CD14-positive monocyte (primary cell): ENCODE data around the gene DCAF4. TPM values are rescaled to one million over a fixed set of nuclear protein-coding genes. Genes with fewer than 3 reads are reported as not detected.

Experiments used
- DNase-seq, 3 donors: peaks; one replicate each; pipeline ENCODE4 v3.0.0-alpha.2; 2011 to 2022
- H2AFZ ChIP-seq: 2 replicates; pipeline ENCODE4 v1.6.0; 2012; ENCODE audit warnings: mild to moderate bottlenecking, low read depth, low read length, inconsistent platforms; ENCODE audit not compliant: insufficient read depth, poor library complexity, severe bottlenecking
- H3K27ac ChIP-seq, 2 donors: 1 replicate in 1 of 2; 2 replicates in 1 of 2; pipeline ENCODE4 v1.5.1; 2012 to 2013; ENCODE audit warnings: low read length in 2 of 2, control low read depth in 1 of 2, inconsistent platforms in 1 of 2, low read depth in 1 of 2, mild to moderate bottlenecking in 1 of 2
- H3K27me3 ChIP-seq, 2 donors: one replicate each; pipeline versions ENCODE4 v1.6.0 to v1.6.1; 2011 to 2013; ENCODE audit warnings: low read length in 2 of 2; ENCODE audit not compliant: control insufficient read depth in 2 of 2, insufficient read depth in 2 of 2
- H3K36me3 ChIP-seq, 2 donors: replicated peaks in 1 of 2; 1 replicate in 1 of 2; 2 replicates in 1 of 2; pipeline versions ENCODE4 v1.5.1 to v1.6.1; 2012 to 2013; ENCODE audit warnings: low read length in 2 of 2, control low read depth in 1 of 2, inconsistent platforms in 1 of 2, mild to moderate bottlenecking in 1 of 2; ENCODE audit not compliant: insufficient read depth in 2 of 2, control insufficient read depth in 1 of 2
- H3K4me1 ChIP-seq, 2 donors: 1 replicate in 1 of 2; 2 replicates in 1 of 2; pipeline versions ENCODE4 v1.5.1 to v1.6.1; 2012 to 2013; ENCODE audit warnings: low read length in 2 of 2, control low read depth in 1 of 2, inconsistent platforms in 1 of 2, mild to moderate bottlenecking in 1 of 2, moderate library complexity in 1 of 2; ENCODE audit not compliant: insufficient read depth in 2 of 2, control insufficient read depth in 1 of 2
- H3K4me2 ChIP-seq: replicated peaks from 2 replicates; pipeline ENCODE3; 2012; ENCODE audit warnings: low read length, moderate library complexity, mild to moderate bottlenecking; ENCODE audit not compliant: poor library complexity, severe bottlenecking; ENCODE audit errors: extremely low read depth
- H3K4me3 ChIP-seq, 3 experiments: fragments of 200-600 bp in 1 of 3; sonication (generic) in 1 of 3; replicated peaks in 1 of 3; 1 replicate in 2 of 3; 2 replicates in 1 of 3; pipeline ENCODE4 v1.5.1; 2011 to 2013; ENCODE audit warnings: low read length in 3 of 3, mild to moderate bottlenecking in 3 of 3, control low read depth in 2 of 3, low read depth in 2 of 3, inconsistent platforms in 1 of 3, moderate library complexity in 1 of 3
- H3K79me2 ChIP-seq: 2 replicates; pipeline ENCODE4 v1.6.0; 2012; ENCODE audit warnings: mild to moderate bottlenecking, control low read depth, inconsistent platforms, low read length, moderate library complexity; ENCODE audit not compliant: insufficient read depth
- H3K9ac ChIP-seq: 2 replicates; pipeline ENCODE4 v1.6.0; 2017; ENCODE audit warnings: low read length, mild to moderate bottlenecking; ENCODE audit not compliant: insufficient read depth, poor library complexity, severe bottlenecking
- H3K9me3 ChIP-seq, 2 donors: replicated peaks in 1 of 2; 1 replicate in 1 of 2; 2 replicates in 1 of 2; pipeline versions ENCODE4 v1.5.1 to v1.6.1; 2012 to 2013; ENCODE audit warnings: low read length in 2 of 2, control low read depth in 1 of 2; ENCODE audit not compliant: control insufficient read depth in 1 of 2, insufficient read depth in 1 of 2
- H4K20me1 ChIP-seq: 2 replicates; pipeline ENCODE4 v1.6.0; 2012; ENCODE audit warnings: mild to moderate bottlenecking, low read length, control low read depth, moderate library complexity; ENCODE audit not compliant: insufficient read depth
- H3K27ac Mint-ChIP-seq, 7 donors: one replicate each; pipeline ENCODE4 v1.8.0; 2020; ENCODE audit warnings: mild to moderate bottlenecking in 7 of 7, mixed read lengths in 7 of 7, moderate library complexity in 6 of 7, inconsistent platforms in 2 of 7
- H3K27me3 Mint-ChIP-seq, 3 donors: one replicate each; pipeline ENCODE4 v1.8.0; 2021 to 2022; ENCODE audit warnings: low read depth in 3 of 3, mild to moderate bottlenecking in 3 of 3, mixed read lengths in 3 of 3, moderate library complexity in 3 of 3, inconsistent platforms in 1 of 3
- H3K36me3 Mint-ChIP-seq, 2 donors: one replicate each; pipeline ENCODE4 v1.8.0; 2020; ENCODE audit warnings: mixed read lengths in 2 of 2, inconsistent platforms in 1 of 2, mild to moderate bottlenecking in 1 of 2
- H3K4me1 Mint-ChIP-seq: one replicate; pipeline ENCODE4 v1.8.0; 2020; ENCODE audit warnings: mild to moderate bottlenecking, mixed read lengths
- H3K4me3 Mint-ChIP-seq, 2 donors: one replicate each; pipeline ENCODE4 v1.8.0; 2020; ENCODE audit warnings: mild to moderate bottlenecking in 2 of 2, mixed read lengths in 2 of 2, moderate library complexity in 1 of 2
- H3K9me3 Mint-ChIP-seq, 7 donors: one replicate each; pipeline ENCODE4 v1.8.0; 2020 to 2022; ENCODE audit warnings: mixed read lengths in 7 of 7, mild to moderate bottlenecking in 6 of 7, moderate library complexity in 6 of 7, inconsistent platforms in 2 of 7
- CTCF ChIP-seq: fragments of 200-600 bp; IDR thresholded peaks from one replicate; pipeline ENCODE4 v1.8.0; 2022; ENCODE audit warnings: antibody characterized with exemption, mild to moderate bottlenecking
- WGBS: methylation state at CpG from one replicate; pipeline ENCODE4 v1.1.5; 2013; ENCODE audit warnings: missing lambda C conversion rate; ENCODE audit not compliant: insufficient coverage; 5-methylcytosine and 5-hydroxymethylcytosine counted together
- intact Hi-C, 2 donors: fragments of 100-400 bp; cut with micrococcal nuclease; formaldehyde crosslinking; loops; one replicate each; pipeline versions ENCODE4 v1.15.0 to v1.15.1; 2023
- polyA plus RNA-seq, 3 donors: library from polyadenylated mRNA; depleted of rRNA in 1 of 3; unstranded in 2 of 3; stranded (reverse) in 1 of 3; fragments of 300-500 nt in 2 of 3; fragments of >200 nt in 1 of 3; fragmentation: Illumina TruSeq in 2 of 3; gene quantifications; 1 replicate in 2 of 3; 2 replicates in 1 of 3; pipeline ENCODE4 v1.2.3, GENCODE V29; 2012 to 2021

Gene DCAF4
- polyA plus RNA-seq, 3 donors = 1.1 to 7.2 (median 2.3) TPM

GRCh38 chr14:72888636-72889201 lies 37.5 kb upstream of the DCAF4 start:
- peak overlapping the region in 1 of 2 donors; percentile 53 for H3K4me3 Mint-ChIP-seq
- peaks cover 22% of the 10 kb centered on the region for H3K4me1 Mint-ChIP-seq
- Histone ChIP-seq H3K36me3 (no peaks in the 10 kb centered on the region), H3K4me1 (peaks cover 16 to 20% of the 10 kb centered on the region in 2 donors), H3K9me3 (peaks cover 6 to 17% of the 10 kb centered on the region in 2 donors), H3K4me2 (no peak overlapping the region), H3K9ac (no peak overlapping the region), H4K20me1 (no peaks in the 10 kb centered on the region), H3K79me2 (no peaks in the 10 kb centered on the region), H2AFZ (no peak overlapping the region), H3K4me3 (no peak overlapping the region), H3K27me3 (peaks cover 54 to 65% of the 10 kb centered on the region in 2 donors), H3K27ac (no peak overlapping the region)
- H3K27ac Mint-ChIP-seq = no peak overlapping the region
- intact Hi-C loops = no loop called here
- peaks cover 56 to 76% (median 71%) of the 10 kb centered on the region in 3 donors for H3K27me3 Mint-ChIP-seq
- TF ChIP-seq CTCF = no peak
- no peak for DNase-seq
- peaks cover 0 to 18% (median 11%) of the 10 kb centered on the region in 7 donors for H3K9me3 Mint-ChIP-seq
- peaks cover 7 to 11% of the 10 kb centered on the region in 2 donors for H3K36me3 Mint-ChIP-seq
- WGBS = 60% methylated on average over 1 of the region's 2 CpGs

- 75% methylated on average over 2 of the region's 5 CpGs for WGBS
- peaks cover 20 to 23% of the 10 kb centered on the region in 2 donors for H3K4me1 ChIP-seq
Observed at GRCh38 chr14:72889366-72889765, 36.9 kb upstream of the DCAF4 start.

More at GRCh38 chr14:72889366-72889765, 36.9 kb upstream of the DCAF4 start:
- Mint-ChIP-seq H3K27me3 (peaks cover 60 to 83% (median 77%) of the 10 kb centered on the region in 3 donors), H3K36me3 (peaks cover 11% of the 10 kb centered on the region in 2 donors), H3K27ac (no peak overlapping the region), H3K9me3 (peaks cover 0 to 24% (median 11%) of the 10 kb centered on the region in 7 donors), H3K4me3 (peak overlapping the region in 1 of 2 donors; percentile 53), H3K4me1 (peaks cover 24% of the 10 kb centered on the region)
- H3K9ac ChIP-seq = no peak overlapping the region
- H2AFZ ChIP-seq = no peak overlapping the region
- H3K4me3 ChIP-seq = no peak overlapping the region
- TF ChIP-seq CTCF = no peak
- H3K4me2 ChIP-seq = no peak overlapping the region
- H3K36me3 ChIP-seq = no peaks in the 10 kb centered on the region
- no peak for DNase-seq
- no peak overlapping the region for H3K27ac ChIP-seq
- no peaks in the 10 kb centered on the region for H4K20me1 ChIP-seq
- peaks cover 6 to 18% of the 10 kb centered on the region in 2 donors for H3K9me3 ChIP-seq
- no peaks in the 10 kb centered on the region for H3K79me2 ChIP-seq
- intact Hi-C loops = no loop called here
- peaks cover 56 to 71% of the 10 kb centered on the region in 2 donors for H3K27me3 ChIP-seq
